Hematopoietic multipotent progenitor cell (in vitro differentiated cells): ENCODE data around the gene RHOF. TPM values are rescaled to one million over a fixed set of nuclear protein-coding genes. Genes with fewer than 3 reads are reported as not detected.

Experiments
- DNase-seq, 3 donors: peaks; one replicate each; pipeline ENCODE4 v3.0.0-alpha.2; 2011 to 2015; ENCODE audit warnings: low read depth in 2 of 3, low spot score in 2 of 3
- total RNA-seq: library from RNA; depleted of rRNA; stranded (reverse); fragments of >200 nt; gene quantifications from one replicate; pipeline ENCODE4 v1.2.3, GENCODE V29; 2012

RHOF gene
- total RNA-seq, 1 donor, result 74.3 TPM

- DNase-seq, result no peak
Measured at GRCh38 chr12:121820056-121820455, 26.6 kb upstream of the RHOF start.

GRCh38 chr12:121819212-121819949 lies 25.9 kb upstream of the RHOF start:
- no peak for DNase-seq

- DNase-seq, result no peak
Measured at GRCh38 chr12:121817648-121818043, 24.2 kb upstream of the RHOF start.

GRCh38 chr12:121816925-121817647 lies 23.6 kb upstream of the RHOF start:
- no peak for DNase-seq

GRCh38 chr12:121815263-121815662 lies 21.8 kb upstream of the RHOF start:
- no peak for DNase-seq

- no peak for DNase-seq
Measured at GRCh38 chr12:121814429-121815119, 21.1 kb upstream of the RHOF start.

- DNase-seq, result no peak
Measured at GRCh38 chr12:121813951-121814350, 20.5 kb upstream of the RHOF start.

GRCh38 chr12:121812921-121813896 lies 19.7 kb upstream of the RHOF start:
- DNase-seq, result no peak

- DNase-seq, result no peak
Measured at GRCh38 chr12:121812320-121812871, 18.9 kb upstream of the RHOF start.

GRCh38 chr12:121811434-121812319 lies 18.2 kb upstream of the RHOF start:
- DNase-seq, result peak in 2 of 3 donors; percentile 66 to 77

GRCh38 chr12:121810833-121811433 lies 17.4 kb upstream of the RHOF start:
- DNase-seq, result no peak

GRCh38 chr12:121810234-121810817 lies 16.8 kb upstream of the RHOF start:
- DNase-seq, result no peak

- DNase-seq, result no peak
Measured at GRCh38 chr12:121809712-121810116, 16.2 kb upstream of the RHOF start.

- DNase-seq, result no peak
Measured at GRCh38 chr12:121808623-121809022, 15.1 kb upstream of the RHOF start.

GRCh38 chr12:121807642-121808347 lies 14.3 kb upstream of the RHOF start:
- no peak for DNase-seq

- DNase-seq, result no peak
Measured at GRCh38 chr12:121806546-121807423, 13.3 kb upstream of the RHOF start.
